Measurements from ENCODE around the gene NEDD4. TPM values are rescaled to one million over a fixed set of nuclear protein-coding genes. Genes with fewer than 3 reads are reported as not detected.
"Not testable (repeated sequence)": the region's sequence is repeated elsewhere in the genome, so short reads cannot be mapped to it uniquely, and the experiment has no call there.

NEDD4 gene
- total and polyA plus RNA-seq, 2 experiments from 2014 or later: 11.0 to 21.8 TPM

DNA sequence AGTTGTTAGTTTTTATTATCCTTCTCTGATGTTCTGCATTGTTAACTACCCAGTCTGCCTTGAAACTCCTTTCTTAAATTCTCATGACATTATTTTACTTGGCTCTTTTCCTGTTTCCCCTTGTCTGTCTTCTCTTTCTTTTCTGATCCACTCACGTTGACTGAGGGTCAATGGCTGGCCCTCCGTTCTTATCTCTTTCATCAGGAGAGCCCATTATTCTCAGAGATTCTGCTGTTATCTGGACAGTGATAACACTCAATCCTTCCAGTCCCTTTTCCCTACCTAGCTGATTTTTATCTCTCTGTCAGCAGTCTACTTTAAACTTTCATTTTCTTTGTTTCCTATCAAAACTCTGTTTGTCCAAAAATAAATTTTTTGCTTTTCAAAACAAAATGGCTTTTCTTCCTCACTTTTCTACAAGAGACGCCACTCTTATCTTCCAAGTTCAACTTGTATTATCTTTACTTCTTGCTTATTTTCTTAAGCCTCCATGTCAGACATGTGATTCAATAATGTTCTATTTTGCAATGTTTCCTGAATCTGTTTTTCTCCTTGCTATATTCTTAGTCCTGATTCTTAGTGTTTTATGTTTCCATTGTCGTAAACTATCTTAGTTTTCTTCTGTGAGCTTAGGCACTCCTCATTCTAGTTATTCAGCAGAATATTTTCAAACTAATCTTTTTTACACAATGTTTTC is 120.2 kb downstream of the NEDD4 start:
- peaks cover 5% of the 10 kb centered on the region; the same call in 1 of the 2 replicates for H3K36me3 ChIP-seq (ENCODE audit: low read depth)
- TF ChIP-seq EZH2 (IDR thresholded peaks at IDR 0.05; ENCODE audit: insufficient read depth, poor library complexity, severe bottlenecking) (no peak), EZH2phosphoT487 (IDR thresholded peaks at IDR 0.05; ENCODE audit: insufficient read depth, low read depth) (no peak)
- no peak overlapping the region for H2AFZ ChIP-seq
- H3K9me2 ChIP-seq (ENCODE audit: insufficient read depth): no peaks in the 10 kb centered on the region
- H4K20me1 ChIP-seq (ENCODE audit: insufficient read depth): no peaks in the 10 kb centered on the region
- H3K4me1 ChIP-seq (ENCODE audit: insufficient read depth): no peaks in the 10 kb centered on the region
- no peak for DNase-seq
- H3K4me3 ChIP-seq: no peak overlapping the region
- no peak overlapping the region for H3K27ac ChIP-seq
- no peaks in the 10 kb centered on the region for H3K9me3 ChIP-seq (ENCODE audit: low read depth)
- H3K79me2 ChIP-seq (ENCODE audit: insufficient read depth): peaks cover 39% of the 10 kb centered on the region
- H3K9ac ChIP-seq: no peak overlapping the region
- H3K4me2 ChIP-seq (ENCODE audit: unreplicated experiment): no peak overlapping the region
- H3F3A ChIP-seq (ENCODE audit: insufficient read depth): no peaks in the 10 kb centered on the region
- WGBS, 2 experiments (ENCODE audit: low coverage in 1 of 2, low lambda C conversion rate in 2 of 2, missing lambda C conversion rate in 2 of 2): 85 to 89% methylated on average over 4 of the region's 4 CpGs
- H3K27me3 ChIP-seq (replicated peaks; ENCODE audit: insufficient read depth): no peaks in the 10 kb centered on the region
- in situ Hi-C loops (cut with MboI): no loop called here

DNA sequence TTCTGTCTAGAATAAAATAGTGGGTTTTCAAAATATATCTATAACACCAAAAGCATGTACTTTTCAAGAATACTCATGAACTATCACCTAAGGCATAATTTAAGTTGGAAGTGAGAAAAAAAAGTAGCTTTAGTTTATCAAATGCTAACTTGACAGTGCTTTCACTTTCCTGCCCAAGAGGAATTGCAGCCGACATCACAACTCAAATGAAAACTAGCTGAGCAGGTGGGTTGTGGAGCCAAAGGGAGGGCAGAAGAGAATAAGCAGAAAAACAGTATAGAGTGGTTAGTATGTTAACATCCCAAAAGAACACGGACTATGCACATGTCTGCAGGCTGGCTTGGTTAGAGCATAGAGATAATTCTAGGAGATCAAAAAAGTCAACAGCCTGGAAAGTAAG is 120.9 kb downstream of the NEDD4 start:
- no peaks in the 10 kb centered on the region for H3K9me3 ChIP-seq (ENCODE audit: low read depth)
- no peak overlapping the region for H3K4me3 ChIP-seq
- H3K4me1 ChIP-seq (ENCODE audit: insufficient read depth): no peaks in the 10 kb centered on the region
- H3K36me3 ChIP-seq (ENCODE audit: low read depth): peaks cover 5% of the 10 kb centered on the region; the same call in 1 of the 2 replicates
- H3K27me3 ChIP-seq (replicated peaks; ENCODE audit: insufficient read depth): no peaks in the 10 kb centered on the region
- TF ChIP-seq EZH2phosphoT487 (IDR thresholded peaks at IDR 0.05; ENCODE audit: insufficient read depth, low read depth): no peak
- no peak for TF ChIP-seq EZH2 (IDR thresholded peaks at IDR 0.05; ENCODE audit: insufficient read depth, poor library complexity, severe bottlenecking)
- WGBS, 2 experiments (ENCODE audit: low coverage in 1 of 2, low lambda C conversion rate in 2 of 2, missing lambda C conversion rate in 2 of 2): 97% methylated on average over 2 of the region's 2 CpGs
- H3K27ac ChIP-seq: no peak overlapping the region
- no peak overlapping the region for H2AFZ ChIP-seq
- H3K79me2 ChIP-seq (ENCODE audit: insufficient read depth): peaks cover 39% of the 10 kb centered on the region
- no peak overlapping the region for H3K4me2 ChIP-seq (ENCODE audit: unreplicated experiment)
- H3F3A ChIP-seq (ENCODE audit: insufficient read depth): no peaks in the 10 kb centered on the region
- in situ Hi-C loops (cut with MboI): no loop called here
- no peaks in the 10 kb centered on the region for H4K20me1 ChIP-seq (ENCODE audit: insufficient read depth)
- H3K9ac ChIP-seq: no peak overlapping the region
- no peak for DNase-seq
- H3K9me2 ChIP-seq (ENCODE audit: insufficient read depth): no peaks in the 10 kb centered on the region

DNA sequence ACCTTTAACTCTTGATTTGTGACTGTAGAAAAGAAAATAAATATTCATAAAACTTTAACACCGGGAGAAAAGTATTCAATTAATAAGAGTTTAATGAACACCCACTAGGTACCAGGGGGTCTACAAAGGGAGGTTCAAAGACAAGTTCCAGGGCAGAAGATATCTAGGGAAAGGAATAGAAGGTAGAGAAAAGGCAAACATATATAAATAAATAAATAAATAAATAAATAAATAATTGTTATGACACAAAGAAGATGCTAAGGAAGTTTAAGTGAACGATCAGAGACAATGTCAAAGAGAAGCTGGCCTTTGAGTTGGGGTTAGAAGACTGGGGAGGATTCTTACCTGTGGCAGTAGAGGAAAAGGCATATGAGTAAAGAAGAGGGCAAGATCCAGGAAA is 123.8 kb downstream of the NEDD4 start:
- Histone ChIP-seq H4K20me1 (ENCODE audit: insufficient read depth) (no peaks in the 10 kb centered on the region), H3K9me3 (ENCODE audit: low read depth) (no peaks in the 10 kb centered on the region), H3K79me2 (ENCODE audit: insufficient read depth) (peaks cover 11% of the 10 kb centered on the region; the same call in 1 of the 2 replicates), H3F3A (ENCODE audit: insufficient read depth) (no peaks in the 10 kb centered on the region), H3K9ac (no peak overlapping the region), H3K4me2 (ENCODE audit: unreplicated experiment) (no peak overlapping the region), H3K4me1 (ENCODE audit: insufficient read depth) (no peaks in the 10 kb centered on the region), H3K4me3 (no peak overlapping the region), H2AFZ (no peak overlapping the region), H3K36me3 (ENCODE audit: low read depth) (peaks cover 5% of the 10 kb centered on the region; the same call in 1 of the 2 replicates), H3K27ac (no peak overlapping the region), H3K9me2 (ENCODE audit: insufficient read depth) (no peaks in the 10 kb centered on the region), H3K27me3 (replicated peaks; ENCODE audit: insufficient read depth) (no peaks in the 10 kb centered on the region)
- TF ChIP-seq EZH2phosphoT487 (IDR thresholded peaks at IDR 0.05; ENCODE audit: insufficient read depth, low read depth) (no peak), EZH2 (IDR thresholded peaks at IDR 0.05; ENCODE audit: insufficient read depth, poor library complexity, severe bottlenecking) (no peak)
- 68 to 73% methylated on average over 2 of the region's 2 CpGs for WGBS, 2 experiments (ENCODE audit: low coverage in 1 of 2, low lambda C conversion rate in 2 of 2, missing lambda C conversion rate in 2 of 2)
- no peak for DNase-seq
- in situ Hi-C loops (cut with MboI): no loop called here

DNA sequence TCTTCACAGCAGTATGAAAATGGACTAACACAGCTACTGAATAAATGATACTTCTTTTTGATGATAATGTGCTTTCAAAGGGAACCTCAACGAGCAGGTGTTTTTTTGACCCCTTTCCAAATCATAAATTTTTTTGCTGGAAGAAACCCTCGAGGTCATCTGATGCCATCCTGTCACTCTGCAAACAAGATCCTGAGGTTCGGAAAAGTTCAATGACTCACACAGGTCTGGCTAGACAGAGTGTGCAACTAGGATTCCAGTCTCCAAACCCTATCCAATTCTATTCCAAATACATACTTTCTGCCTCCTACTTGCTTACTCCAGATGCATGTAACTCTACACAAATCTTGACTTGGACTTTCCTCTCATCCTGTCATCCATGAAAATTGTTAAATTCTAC is 124.7 kb downstream of the NEDD4 start:
- 97 to 98% methylated on average over 3 of the region's 3 CpGs for WGBS, 2 experiments (ENCODE audit: low coverage in 1 of 2, low lambda C conversion rate in 2 of 2, missing lambda C conversion rate in 2 of 2)
- no peaks in the 10 kb centered on the region for H3K9me3 ChIP-seq (ENCODE audit: low read depth)
- in situ Hi-C loops (cut with MboI): no loop called here
- no peak overlapping the region for H3K4me3 ChIP-seq
- no peaks in the 10 kb centered on the region for H3K4me1 ChIP-seq (ENCODE audit: insufficient read depth)
- H3K36me3 ChIP-seq (ENCODE audit: low read depth): peaks cover 5% of the 10 kb centered on the region; the same call in 1 of the 2 replicates
- no peaks in the 10 kb centered on the region for H4K20me1 ChIP-seq (ENCODE audit: insufficient read depth)
- no peak overlapping the region for H3K27ac ChIP-seq
- H2AFZ ChIP-seq: no peak overlapping the region
- H3K27me3 ChIP-seq (replicated peaks; ENCODE audit: insufficient read depth): no peaks in the 10 kb centered on the region
- H3K79me2 ChIP-seq (ENCODE audit: insufficient read depth): 0 out of 2 replicates have a peak, but pooled peaks cover 4% of the 10 kb centered on the region
- no peak for TF ChIP-seq EZH2phosphoT487 (IDR thresholded peaks at IDR 0.05; ENCODE audit: insufficient read depth, low read depth)
- no peak for TF ChIP-seq EZH2 (IDR thresholded peaks at IDR 0.05; ENCODE audit: insufficient read depth, poor library complexity, severe bottlenecking)
- H3K4me2 ChIP-seq (ENCODE audit: unreplicated experiment): no peak overlapping the region
- H3K9me2 ChIP-seq (ENCODE audit: insufficient read depth): no peaks in the 10 kb centered on the region
- no peak overlapping the region for H3K9ac ChIP-seq
- DNase-seq: no peak
- no peaks in the 10 kb centered on the region for H3F3A ChIP-seq (ENCODE audit: insufficient read depth)

DNA sequence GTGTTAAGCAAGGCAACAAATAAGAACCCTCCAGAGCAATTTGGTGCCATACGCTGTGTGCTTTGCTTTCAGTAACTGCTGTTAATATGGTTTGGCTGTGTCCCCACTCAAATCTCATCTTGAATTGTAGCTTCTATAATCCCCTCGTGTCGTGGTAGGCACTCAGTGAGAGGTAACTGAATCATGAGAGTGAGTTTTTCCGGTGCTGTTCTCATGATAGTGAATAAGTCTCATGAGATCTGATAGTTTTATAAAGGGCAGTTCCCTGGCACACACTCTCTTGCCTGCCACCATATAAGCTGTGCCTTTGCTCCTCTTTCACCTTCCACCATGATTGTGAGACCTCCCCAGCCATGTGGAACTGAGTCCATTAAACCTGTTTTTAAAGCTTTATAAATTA is 125.1 kb downstream of the NEDD4 start:
- H3K9ac ChIP-seq; H3K4me2 ChIP-seq (ENCODE audit: unreplicated experiment); H3K9me3 ChIP-seq (ENCODE audit: low read depth); H3K4me3 ChIP-seq; H3K27ac ChIP-seq; H3F3A ChIP-seq (ENCODE audit: insufficient read depth); in situ Hi-C loops (cut with MboI); H3K79me2 ChIP-seq (ENCODE audit: insufficient read depth); H3K4me1 ChIP-seq (ENCODE audit: insufficient read depth); H4K20me1 ChIP-seq (ENCODE audit: insufficient read depth); DNase-seq; H3K27me3 ChIP-seq (replicated peaks; ENCODE audit: insufficient read depth); H3K36me3 ChIP-seq (ENCODE audit: low read depth); H3K9me2 ChIP-seq (ENCODE audit: insufficient read depth); H2AFZ ChIP-seq: not testable (repeated sequence)
- 98 to 100% methylated on average over 4 of the region's 4 CpGs for WGBS, 2 experiments (ENCODE audit: low coverage in 1 of 2, low lambda C conversion rate in 2 of 2, missing lambda C conversion rate in 2 of 2)

Data from GM23248 (cell line).